Stimulated activated CD4-positive, alpha-beta T cell treated with anti-CD3 and anti-CD28 coated beads, Interleukin-4, amount 100 ng/mL, for 48 hours (primary cell): ENCODE results near the gene PYGO1.
A peak's percentile ranks its signal among the peaks of the same experiment; 100 is the strongest.
"Not testable (repeated sequence)": the region's sequence is repeated elsewhere in the genome, so short reads cannot be mapped to it uniquely, and the experiment has no call there.

Experiments
- DNase-seq, 2 donors: peaks; one replicate each; pipeline ENCODE4 v3.0.0-alpha.2; 2020; ENCODE audit warnings: low read depth in 2 of 2

The PYGO1 gene

GRCh38 chr15:55588070-55588814, at the start of gene PYGO1:
PYGO1 (minus strand) TSS chr15:55588345; CDS start chr15:55587883, 462 bp downstream.
- DNase-seq, result peak; percentile 18 to 28

GRCh38 chr15:55637086-55637485, 48.9 kb upstream of the PYGO1 start:
- DNase-seq, result no peak

GRCh38 chr15:55633731-55634130, 45.6 kb upstream of the PYGO1 start:
- no peak for DNase-seq

GRCh38 chr15:55632434-55632833, 44.3 kb upstream of the PYGO1 start:
- no peak for DNase-seq

- no peak for DNase-seq
Measured at GRCh38 chr15:55630858-55631257, 42.7 kb upstream of the PYGO1 start.

DNA sequence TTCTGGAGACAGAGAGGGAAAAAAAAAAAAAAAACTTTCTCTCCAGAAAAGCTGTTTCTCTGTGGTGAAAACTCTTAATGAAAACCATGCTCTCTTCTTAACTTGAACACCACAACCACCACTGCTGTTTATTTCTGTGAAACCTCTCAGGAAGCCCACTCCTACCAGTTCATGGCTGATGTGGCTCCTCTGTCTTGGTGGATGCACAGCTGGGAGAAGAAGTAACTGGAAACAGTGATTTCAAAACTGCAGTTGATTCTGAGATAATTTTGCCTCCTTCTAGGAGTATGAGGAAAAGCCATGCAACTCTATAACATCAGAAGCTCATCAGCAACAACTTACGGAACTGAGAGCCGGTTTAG, 40.2 kb upstream of the PYGO1 start:
- DNase-seq, result no peak

GRCh38 chr15:55627730-55628368, 39.7 kb upstream of the PYGO1 start:
- DNase-seq, result no peak

DNA sequence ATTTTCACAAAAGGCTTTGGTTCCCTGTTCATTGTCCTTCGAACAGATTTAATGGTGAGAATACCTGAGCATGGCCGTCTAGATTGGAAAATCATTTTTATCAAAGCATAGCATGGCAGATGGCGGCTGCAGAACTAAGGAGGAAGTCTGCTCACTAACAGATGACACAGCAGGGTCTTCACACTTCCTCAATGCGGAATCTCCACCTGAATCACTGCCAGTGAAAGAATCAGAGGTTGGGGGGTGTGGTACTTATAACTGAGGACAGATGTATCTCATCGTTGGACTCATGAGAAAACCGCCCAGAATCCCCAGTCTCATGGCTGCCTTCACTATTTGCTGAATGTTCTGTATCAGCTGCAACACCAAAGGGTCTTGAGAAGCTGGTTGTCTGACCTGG, 31.6 kb upstream of the PYGO1 start:
- DNase-seq, result no peak

- no peak for DNase-seq
Measured at GRCh38 chr15:55618387-55618786, 30.2 kb upstream of the PYGO1 start.

DNA sequence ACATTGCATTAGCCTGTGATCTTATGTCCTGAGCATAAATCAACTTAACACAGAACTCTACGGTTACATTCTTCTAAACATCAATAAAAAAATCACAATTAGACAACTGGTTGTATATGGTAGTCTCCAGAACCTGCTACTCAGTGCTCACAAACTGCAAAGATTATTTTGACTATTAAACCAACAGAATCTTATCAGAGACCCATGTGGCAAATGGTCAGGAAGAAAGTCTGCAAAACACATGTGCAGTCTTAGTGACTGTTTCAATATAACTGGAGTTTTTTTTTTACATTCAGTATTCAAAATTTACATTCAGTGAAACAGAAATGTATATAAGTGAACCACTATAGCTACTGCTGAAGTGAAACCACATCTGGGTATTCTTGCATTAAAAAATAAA, 27.3 kb upstream of the PYGO1 start:
- no peak for DNase-seq

GRCh38 chr15:55613727-55614126, 25.6 kb upstream of the PYGO1 start:
- no peak for DNase-seq

GRCh38 chr15:55606214-55606613, 18.1 kb upstream of the PYGO1 start:
- DNase-seq, result no peak

- DNase-seq, result no peak
Measured at GRCh38 chr15:55601374-55601773, 13.2 kb upstream of the PYGO1 start.

DNA sequence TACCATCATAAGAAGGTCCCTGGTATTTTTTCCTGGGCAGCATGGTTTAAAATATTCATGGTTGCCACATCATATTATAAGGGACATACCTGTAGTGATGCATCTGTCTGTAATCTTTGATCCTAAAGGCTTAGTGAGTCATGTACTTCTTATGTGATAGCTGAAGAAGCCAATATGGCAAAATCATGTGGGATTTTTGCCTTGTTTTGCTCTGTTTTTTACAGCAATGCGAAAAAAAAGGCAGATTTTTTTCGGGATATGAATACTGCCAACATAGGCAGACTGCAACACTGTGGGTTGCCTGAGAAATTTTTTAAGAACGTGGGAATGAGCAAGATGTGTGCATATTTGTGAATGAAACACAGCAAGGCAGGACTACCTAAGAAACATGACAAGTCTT, 11.3 kb upstream of the PYGO1 start:
- no peak for DNase-seq

- not testable (repeated sequence) for DNase-seq
Measured at GRCh38 chr15:55593019-55593418, 4.9 kb upstream of the PYGO1 start.

GRCh38 chr15:55590788-55591187, 2.6 kb upstream of the PYGO1 start:
- DNase-seq, result no peak

GRCh38 chr15:55589287-55589686, 1.1 kb upstream of the PYGO1 start:
- DNase-seq, result no peak

- DNase-seq, result no peak
Measured at GRCh38 chr15:55588815-55589115, 620 bp upstream of the PYGO1 start.

DNA sequence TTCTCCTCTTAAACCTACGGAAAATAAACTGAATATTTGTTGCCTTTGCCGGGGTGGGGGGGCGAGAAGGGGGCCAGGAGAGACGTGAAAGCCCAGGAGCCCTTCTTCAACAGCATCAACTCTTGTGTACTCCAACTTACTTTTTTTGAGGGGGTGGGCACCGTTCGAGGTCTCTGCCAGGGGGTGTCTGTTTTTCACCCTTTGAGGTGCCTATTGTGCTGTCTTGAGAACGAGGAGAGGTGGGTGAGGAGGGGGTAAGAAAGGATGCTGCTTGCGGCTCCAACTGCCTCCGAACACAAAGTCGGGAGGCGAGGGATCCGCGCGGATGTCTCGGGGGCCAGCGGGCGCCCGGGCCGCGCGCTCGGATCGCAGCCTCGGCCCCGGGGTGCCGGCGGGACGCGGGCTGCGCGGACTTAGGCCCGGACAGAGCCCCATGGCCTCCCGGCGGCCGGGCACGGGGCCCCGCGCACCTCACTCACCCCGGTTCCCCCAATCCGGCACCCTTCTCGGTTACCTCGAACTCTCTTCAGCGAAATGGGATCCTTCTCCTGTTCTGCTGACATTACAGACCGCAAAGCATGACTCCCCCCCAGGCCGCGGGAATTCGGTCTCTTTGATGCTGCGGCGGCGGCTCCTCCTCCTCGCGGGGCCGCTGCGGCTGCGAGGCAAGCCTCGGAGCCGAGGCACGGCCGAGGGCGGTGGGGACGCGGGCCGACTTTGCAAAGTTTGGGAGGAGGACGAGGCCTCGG, 650 bp downstream of the PYGO1 start:
- no peak for DNase-seq

GRCh38 chr15:55586808-55587207, 1.3 kb downstream of the PYGO1 start:
- no peak for DNase-seq

GRCh38 chr15:55576943-55577342, 11.2 kb downstream of the PYGO1 start:
- DNase-seq, result no peak

GRCh38 chr15:55574096-55574495, 14.0 kb downstream of the PYGO1 start:
- no peak for DNase-seq

DNA sequence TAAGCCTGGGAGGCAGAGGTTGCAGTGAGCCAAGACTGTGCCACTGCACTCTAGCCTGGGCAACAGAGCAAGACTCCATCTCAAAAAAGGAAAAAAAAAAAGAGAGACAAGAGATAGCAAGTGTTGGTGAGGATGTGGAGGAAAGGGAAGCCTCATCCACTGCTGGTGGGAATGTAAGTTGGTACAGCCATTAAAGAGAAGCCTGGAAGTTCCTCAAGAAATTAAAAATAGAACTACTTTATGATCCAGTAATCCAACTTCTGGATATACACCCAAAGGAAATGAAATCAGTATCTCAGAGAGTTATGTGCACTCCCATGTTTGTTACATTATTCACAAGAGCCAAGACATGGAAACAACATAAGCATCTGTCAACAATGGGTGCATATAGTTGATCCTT, 14.9 kb downstream of the PYGO1 start:
- no peak for DNase-seq
